GM19468 (cell line): Measurements from ENCODE around the gene SEMA7A.

Experiments
- ATAC-seq: cut with Tn5 transposase; IDR thresholded peaks from one replicate; pipeline ENCODE4 v1.9.1; 2021; ENCODE audit warnings: mild to moderate bottlenecking, moderate library complexity, moderate number of reproducible peaks; ENCODE audit not compliant: unreplicated experiment; ENCODE audit errors: extremely low read depth

SEMA7A gene

DNA sequence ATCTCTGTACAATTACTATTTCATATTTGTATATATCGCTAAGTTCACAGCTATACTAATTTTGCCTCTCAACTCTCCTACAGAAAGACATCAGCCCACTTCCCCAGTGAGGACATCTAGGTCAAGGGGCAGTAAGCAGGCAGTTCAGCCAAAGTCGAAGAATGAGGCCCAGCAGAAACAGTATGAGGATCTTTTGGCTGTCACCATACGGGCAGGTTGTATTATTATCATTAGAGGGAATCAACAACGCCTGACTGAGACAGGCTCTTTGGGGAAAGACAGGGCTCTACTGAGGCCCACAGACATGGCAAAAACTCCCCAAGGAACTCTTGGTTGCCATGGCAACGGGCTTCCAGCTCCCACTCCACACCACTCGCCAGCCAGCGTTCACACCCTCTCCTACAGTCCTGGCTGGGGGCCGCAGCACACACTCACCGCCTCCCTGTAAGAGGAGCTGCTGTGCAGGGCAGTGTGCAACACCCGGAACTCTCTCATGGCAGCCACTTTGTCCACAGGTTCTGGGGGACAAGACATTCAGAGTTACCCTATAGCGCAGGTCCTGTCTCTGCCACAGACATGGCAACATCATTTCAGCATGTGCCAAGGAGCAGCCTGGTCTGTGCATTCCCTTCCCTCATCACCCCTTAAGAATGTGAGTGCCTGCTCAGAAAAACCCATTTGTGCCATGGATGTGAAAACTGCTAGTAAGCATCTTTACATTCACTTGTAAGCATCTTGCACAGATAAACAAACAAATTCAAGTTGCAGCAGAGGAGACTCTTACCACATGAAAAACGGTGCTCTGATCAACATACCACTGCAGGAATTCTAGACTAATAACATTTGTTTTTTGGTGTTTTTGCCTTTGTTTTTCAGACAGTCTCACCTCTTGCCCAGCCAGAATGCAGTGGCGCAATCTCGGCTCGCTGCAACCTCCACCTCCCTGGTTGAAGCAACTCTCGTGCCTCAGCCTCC is 18.4 kb upstream of the SEMA7A start:
- ATAC-seq: no peak

DNA sequence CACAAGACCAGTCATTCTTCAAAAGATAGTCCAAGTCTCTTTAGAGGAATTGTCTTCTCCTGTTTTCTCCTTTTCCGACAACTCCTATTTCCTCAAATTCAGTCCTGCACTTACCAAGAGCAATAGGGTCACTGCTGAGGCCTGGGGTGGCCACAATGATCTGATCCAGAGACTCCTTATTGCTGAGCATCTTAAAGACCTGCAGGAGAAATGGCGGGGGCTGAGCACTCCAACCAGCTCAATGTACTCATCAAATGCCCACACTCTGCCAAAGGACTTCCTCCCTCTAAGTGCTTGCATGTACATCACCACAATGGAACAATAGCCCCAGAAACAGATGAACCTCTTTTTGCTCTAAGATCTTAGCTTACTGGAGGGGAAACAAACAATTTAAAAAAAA is 17.6 kb upstream of the SEMA7A start:
- no peak for ATAC-seq

DNA sequence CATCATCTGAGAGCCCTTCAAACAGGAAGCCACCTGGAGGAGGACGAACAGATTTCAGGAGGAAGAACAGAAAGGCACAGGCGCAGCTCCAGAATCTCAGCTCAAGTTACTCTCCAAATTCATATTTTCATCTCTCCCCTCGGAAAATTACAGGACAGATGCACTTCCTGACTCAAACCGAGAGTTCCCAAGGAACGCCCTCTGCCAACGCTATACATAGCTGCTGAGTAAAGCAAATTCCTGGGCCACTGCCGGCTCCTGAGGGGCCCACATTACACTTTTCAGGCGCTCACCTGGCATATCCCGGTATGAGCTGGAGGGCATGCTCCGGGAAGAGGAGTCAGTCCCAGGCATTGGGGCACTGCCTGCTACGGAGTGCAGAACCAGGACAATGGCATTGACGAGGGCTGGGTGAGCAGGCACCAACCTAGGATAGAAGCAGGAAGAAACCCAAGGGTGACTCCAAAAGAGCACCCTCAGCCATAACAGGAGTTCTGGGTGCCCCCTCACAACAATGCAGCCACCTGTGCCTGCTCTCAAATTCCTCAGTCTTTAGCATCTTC is 16.0 kb upstream of the SEMA7A start:
- no peak for ATAC-seq

DNA sequence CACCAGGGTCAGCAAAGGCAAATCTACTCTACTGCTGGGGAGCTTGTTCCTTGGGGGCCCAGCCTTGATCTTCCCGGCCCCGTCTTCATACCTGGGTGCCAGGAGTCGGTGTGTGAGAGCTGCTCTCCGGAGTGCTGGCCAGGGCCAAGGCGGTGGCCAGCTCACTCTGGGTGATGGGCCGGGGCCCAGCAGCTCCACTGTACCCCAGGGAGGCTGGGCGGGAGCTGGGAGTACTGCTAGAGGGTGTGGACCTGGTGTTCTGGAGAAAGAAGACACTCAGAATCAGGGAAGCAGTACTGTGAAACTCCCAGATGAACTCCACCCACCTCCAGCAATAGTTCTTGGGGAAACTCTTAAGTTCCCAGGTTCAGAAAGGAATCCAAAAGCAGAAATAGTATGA is 15.3 kb upstream of the SEMA7A start:
- no peak for ATAC-seq

DNA sequence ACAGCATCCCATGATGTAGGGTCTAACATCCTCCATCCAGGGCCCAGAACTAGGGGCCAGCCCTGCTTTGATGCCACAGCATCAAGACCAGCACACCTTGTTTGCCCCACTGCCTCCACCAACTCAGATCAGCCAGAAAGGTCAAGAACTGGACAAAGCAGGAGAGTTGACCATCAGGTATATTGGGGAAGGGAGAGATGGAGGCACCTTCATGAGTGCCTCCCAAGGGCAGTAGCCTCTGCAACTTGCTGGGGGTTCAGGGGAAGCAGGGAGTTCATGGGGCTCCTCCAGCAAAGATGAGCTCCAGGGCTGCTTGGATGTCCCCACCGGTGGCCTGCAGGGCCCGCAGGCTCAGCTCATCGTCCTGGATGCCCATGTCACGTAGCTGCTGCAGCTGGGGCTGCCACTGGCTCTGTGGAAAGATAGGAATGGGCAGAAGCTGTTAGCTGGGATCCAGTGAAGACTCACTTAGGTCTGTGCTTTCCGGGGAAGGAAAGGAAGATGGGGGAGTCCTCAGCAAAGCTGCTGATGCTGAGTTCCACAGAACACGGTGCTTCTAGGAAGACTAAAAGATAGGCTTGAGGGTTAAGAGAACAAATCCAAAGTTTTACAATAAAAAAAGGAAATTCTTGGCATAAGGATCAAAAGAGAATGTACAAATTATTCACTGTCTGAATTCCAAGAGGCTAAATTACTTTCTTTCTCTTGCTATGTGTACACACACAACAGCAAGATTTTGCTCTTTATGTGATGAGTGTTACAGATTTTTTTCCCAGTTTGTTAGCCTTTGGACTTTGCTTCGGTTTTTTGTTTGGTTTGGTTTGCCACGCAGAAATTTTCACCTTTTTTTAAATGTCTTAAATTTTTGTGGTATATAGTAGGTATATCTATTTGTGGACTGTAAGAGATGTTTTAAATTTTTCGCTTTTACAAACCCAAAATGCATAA is 12.3 kb upstream of the SEMA7A start:
- ATAC-seq: no peak

DNA sequence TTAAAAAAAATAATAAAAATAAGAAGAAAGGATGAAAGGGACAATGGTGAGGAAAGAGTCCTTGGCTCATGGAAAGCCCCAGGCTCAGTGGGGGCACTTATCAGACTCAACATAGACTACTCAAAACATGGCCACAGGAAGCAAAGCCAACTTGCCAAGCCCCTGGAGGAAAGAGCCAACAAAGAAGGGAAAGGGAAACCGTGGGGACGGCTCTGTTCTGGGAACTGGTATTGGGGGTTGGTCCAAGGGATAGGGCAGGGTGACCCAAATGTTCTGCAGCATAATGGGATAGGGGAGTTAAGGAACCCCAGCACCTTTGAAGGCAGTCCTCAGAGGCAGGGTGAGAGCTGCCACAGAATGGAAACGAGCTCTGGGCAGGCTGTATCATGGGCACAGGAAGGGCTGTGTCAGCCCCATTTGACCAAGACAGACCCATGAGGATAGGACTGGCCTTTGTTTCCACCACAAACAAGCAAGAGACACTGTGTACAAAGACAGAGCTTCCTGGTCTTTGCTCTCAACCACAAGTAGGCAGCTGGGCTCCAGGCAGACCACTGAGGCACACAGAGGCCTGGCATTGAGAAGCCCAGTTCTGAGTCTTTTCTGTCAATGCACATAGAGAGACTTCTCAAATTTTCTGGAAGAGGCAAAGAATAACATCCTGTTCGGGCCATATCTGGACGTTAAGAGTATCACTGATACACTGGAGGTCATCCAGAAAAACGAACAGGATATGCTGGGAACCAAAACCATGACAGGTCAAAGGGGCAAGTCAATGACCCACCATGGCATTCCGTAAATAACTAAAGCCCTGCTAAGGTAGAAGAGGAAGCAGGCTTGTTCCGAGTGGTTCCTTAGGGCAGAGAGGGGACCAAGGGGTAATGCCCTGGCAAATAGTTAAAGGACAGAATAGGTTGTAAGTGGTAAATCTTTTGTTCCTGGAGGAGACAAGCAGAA is 10.6 kb upstream of the SEMA7A start:
- no peak for ATAC-seq

DNA sequence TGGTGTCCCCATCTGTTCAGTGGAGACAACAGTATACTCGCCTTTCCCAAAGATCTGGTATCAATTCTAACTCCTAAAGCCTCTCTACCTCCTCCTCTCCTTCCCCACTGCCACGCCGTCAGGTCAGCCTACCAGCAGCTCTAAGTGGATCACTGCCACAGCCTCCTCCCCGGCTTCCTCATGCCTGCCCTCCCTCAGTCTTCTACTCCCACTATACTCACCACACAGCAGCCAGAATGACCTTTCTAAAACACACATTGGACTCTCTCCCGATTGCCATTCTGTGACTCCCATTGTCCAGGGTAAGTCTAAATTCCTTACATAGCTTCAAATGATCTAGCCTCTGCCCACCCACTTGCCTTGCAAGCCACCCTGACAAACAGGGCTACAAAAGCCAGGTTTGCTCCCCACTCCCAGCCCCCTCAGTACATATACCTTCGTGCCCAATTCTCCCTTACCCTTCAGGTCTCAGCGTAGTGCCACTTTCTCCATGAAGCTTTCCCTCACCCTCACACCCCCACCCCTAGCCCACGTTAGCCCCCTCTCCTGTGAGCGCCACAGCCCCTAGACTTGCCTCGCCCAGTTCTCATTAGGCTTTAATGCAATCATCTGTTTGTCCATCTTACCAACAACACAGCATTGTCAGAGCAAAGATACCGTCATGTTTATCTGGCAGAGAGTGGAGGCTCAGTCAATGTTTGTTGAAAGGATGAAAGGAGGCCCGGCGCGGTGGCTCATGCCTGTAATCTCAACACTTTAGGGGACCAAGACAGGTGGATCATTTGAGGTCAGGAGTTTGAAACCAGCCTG is 9.5 kb upstream of the SEMA7A start:
- ATAC-seq: no peak

DNA sequence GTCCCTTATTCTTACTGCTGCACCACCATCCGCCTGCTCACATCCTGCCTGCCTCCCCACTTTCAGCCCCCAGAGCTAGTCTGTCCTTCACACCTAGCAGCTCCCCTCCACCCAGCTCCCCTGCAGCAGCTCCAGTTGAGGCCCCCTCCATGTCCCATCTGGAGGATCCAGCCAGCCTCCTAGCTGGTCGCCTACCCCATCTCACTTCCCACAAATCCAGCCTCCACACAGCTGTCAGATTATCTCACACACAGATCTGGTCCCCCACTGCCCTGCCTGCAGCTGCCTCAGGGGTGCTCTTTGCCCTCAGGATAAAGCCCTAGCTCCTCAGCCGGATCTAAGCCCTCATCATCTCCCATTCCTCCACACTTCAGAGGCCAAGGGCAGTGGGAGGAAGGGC is 8.8 kb upstream of the SEMA7A start:
- ATAC-seq: no peak

DNA sequence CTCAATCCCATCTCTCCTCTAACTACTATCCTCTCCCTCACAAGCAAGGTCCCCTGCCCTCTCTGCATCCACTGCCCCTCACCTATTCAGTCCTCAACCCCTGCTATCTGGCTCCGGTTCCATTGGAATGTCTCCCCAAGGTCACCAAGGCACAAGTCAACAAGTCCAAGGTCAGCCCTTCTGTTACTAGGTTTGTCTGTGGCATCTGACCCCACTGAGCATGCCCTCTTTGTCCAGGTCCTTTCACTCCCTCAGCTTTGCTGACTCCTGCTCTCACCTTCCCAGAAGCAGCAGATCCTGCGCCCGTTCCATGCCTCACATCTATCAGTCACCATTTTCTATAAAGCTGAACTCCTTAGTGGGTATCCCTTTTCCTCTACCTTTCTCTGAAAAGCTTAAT is 8.3 kb upstream of the SEMA7A start:
- no peak for ATAC-seq

DNA sequence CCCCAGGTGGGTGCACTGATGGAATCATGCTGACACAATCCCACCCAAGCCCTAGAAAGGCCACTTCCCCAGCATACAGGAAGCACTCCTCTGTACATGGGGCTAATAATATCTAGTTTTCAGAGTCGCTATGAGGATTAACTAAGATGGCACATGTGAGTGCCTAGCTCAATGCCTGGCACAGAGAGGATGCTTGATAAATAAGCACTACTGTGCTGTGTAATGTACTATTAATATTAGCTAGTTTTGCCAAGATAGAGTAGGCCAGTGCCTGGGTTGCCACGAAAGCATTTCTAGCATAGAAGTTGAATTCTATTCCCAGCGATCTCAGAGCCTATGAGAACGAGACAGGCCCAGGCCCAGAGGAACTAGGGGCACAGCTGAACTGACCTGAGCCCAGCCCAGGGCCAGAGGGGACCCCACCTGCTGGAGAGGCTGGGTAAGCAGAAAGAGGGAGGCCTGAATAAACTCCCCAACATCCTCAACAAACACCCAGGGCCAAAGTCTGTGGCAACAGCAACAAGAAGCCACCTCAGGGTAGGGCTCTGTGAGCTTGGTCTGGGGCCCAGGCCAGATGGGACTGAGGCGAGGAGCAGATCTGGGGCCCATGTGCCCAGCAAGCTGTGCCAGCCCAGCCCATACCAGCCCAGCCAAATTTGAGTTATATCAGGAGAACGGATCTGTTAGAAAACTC is 7.6 kb upstream of the SEMA7A start:
- no peak for ATAC-seq

DNA sequence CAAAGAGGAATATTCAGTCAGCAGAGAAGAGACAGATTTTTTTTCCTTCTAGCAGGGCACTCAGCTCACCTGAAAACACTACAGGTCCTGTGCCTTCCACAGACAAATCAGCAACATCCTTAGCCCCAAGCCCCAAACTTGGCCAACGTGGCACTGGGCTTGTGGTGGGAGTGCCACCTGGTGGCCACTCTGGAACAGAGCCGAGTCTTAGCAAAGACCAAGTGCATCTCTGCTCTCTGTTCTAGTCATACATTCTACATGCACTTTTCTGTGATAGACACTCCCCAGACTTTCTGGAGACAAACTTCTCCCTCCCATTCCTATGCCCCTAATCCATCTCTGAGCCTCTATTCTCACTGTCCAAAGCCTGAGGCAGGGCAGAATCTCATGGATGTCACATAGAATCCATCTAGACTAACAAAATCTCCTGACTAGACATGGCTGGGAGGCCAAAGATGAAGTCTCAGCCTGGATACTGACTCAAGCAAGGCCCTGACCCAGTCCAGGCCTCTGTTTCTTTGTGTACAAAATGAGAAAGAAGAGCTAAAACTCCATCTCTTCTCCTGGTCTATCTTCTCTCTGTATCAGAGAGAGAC is 5.1 kb upstream of the SEMA7A start:
- no peak for ATAC-seq

DNA sequence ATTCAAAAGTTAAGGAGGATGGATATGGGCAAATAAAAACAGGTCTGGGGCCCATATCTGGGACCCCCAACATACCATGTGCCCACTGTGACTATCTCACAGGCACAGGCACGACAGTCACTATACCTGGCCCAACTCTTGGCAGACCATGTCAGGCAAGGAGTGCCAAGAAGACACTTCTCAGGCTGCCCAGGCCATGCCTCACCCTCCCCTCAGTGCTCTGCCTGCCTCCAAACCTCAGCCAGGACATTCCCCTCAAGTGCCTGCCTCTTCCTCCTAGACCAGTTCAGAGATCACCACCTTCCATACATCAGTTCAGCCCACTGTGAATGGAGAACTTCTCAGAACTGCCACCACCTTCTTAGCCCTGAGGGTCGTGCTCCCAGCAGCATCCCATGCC is 4.4 kb upstream of the SEMA7A start:
- no peak for ATAC-seq

DNA sequence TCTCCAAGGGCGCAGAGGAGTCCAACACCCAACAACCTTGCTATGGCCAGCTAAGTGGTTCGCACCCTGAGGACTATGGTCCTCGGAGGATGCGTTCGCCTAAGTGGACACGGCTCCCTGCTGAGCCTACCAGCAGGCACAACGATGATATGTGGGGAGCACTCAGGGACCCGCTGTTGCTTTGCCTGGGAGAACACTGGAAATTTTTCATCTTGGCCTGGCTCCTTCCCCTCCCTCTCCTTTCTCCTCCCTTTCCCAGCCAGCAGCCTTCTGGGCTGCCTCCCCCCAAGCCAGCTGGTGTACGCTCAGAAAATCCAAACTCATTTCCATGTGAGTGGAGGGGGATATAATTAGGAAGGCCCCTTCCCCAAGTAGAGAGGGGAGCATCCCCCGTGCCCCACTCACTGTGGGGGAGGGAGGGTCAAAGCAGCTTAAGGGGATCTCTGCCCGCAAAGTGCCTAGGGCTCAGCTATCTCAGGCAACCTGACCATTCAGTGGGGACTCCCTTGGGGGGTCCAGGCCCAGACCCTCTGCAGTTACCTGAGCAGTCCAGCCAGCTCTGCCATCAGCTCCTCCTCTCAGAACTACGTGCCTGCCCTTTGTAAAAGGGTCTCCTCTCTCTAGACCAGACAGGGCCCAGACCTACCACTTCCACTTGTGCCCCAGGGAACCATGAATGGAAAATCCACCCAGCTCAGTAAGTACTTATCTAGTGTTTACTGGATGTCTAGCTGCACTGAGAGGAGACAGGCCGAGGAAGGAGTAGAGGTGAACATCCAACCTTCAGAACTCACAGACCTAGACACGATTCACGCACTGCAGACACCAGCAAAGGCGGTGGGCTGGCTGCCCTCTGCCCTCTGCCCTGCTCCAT is 742 bp upstream of the SEMA7A start:
- no peak for ATAC-seq

DNA sequence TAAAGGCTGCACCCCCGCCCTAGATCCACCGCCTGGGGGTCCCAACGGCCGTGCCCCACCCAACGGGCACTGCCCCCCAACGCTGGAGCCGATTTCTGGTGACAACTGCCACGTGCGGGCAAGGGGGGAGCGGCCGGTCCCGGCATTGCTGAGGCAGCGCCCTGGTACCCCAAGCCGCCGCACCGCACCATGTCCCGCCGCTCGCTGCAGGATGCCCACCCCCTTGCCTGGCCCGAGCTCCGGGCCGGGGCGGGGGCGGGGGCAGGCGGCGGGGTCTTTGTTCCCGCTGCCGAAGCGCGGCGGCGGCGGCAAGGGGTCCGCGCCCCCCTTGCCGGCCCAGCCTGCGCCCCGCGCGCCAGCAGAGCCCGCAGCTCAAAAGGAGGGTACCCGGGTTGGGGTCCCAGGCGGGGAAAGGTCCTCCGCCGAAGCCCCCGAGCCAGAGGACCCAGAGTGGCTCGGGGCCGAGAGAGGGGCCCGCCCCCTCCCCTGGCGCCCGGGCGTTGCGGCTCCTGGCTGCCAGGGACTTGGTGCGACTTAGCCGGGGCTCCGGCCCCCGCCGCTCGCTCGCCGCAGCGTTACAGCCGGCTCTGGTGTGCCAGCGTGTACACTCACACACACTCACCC is 678 bp downstream of the SEMA7A start:
- no peak for ATAC-seq

DNA sequence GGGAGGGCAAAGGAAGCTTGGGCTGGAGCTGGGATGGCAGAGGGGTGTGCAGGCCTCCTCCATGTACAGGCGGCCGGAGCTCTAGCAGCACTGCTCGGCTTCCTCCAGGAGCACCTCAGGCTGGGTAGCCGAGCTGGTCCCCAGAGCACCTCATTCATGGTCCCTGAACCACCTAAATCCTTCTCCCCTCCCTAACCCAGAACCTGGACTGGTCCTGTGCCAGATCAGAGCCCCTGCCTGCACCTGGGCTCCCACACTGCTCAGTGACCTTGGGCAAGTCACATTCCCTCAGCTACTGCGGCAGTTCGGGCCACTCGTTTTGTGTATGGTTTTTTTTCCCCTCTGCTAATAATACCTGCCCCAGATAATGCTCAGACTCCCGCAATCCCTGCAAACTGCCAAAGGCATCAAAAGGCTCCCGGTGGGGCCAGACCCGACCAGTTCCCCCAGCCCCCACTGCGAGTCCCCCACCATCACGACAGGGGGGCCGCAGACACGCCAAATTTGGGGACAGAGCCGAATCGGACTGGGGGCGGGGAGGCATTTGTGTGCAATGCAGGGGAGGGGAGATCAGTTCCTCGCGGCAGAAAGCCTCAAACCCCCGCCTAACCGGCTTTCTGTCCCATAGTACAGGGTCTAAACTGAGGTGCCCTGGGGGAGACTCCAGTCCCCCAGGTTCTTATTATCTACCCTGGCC is 1.3 kb downstream of the SEMA7A start:
- ATAC-seq: no peak

DNA sequence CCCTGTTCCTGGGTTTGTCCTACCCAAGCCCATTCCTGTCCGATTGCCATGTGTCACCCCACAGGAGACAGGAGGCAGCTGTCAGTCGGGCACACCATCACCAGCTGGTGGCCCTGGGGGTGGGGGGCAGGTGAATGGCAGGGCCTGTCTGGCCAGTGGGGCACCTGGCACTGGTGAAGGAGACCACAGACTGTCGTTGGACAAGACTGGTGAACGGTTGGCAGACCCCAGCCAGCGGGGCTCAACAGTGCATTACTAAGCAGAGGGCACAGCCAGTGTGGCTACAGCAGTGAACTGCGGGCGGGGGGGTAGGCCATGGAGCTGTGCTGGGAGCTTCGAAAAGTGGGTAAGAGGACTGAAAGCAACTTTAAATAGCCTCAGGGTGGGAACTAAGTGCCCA is 2.1 kb downstream of the SEMA7A start:
- ATAC-seq: no peak
